Panc1 (cell line): ENCODE results near the gene BIVM. TPM values are rescaled to one million over a fixed set of nuclear protein-coding genes. Genes with fewer than 3 reads are reported as not detected.

Experiments used
- ATAC-seq: fragments of 200-7000 bp; cut with Tn5 transposase; 2 replicates; pipeline ENCODE4 v1.9.1; 2020; ENCODE audit warnings: mild to moderate bottlenecking, moderate library complexity
- BruUV-seq: library from RNA; stranded (reverse); fragments of 400-500 nt; replicated peaks from 2 replicates; lab custom pipeline; 2021; lab: Mats Ljungman, UMichigan
- CTCF ChIA-PET: fragments of 300-600 bp; sonication (Branson Sonifier 250); formaldehyde crosslinking; loops from one replicate; lab custom pipeline; 2022; ENCODE audit warnings: antibody characterized with exemption; lab: Charles Lee
- POLR2A ChIA-PET: fragments of 300-600 bp; sonication (Branson Sonifier 250); formaldehyde crosslinking; loops from one replicate; lab custom pipeline; 2022; ENCODE audit warnings: antibody characterized with exemption; lab: Charles Lee
- DNase-seq: peaks from one replicate; pipeline ENCODE4 v3.0.0-alpha.2; 2010; ENCODE audit warnings: low read depth, low spot score
- H3K27ac ChIP-seq: 2 replicates; pipeline ENCODE4 v1.5.1; 2011; ENCODE audit warnings: mild to moderate bottlenecking, low read length, inconsistent platforms
- H3K27me3 ChIP-seq: fragments of 200-500 bp; sonication (Bioruptor generic); 2 replicates; pipeline ENCODE4 v1.6.0; 2014; ENCODE audit warnings: low read length, inconsistent platforms; ENCODE audit not compliant: control insufficient read depth, insufficient read depth
- H3K36me3 ChIP-seq: fragments of 200-500 bp; sonication (Bioruptor generic); 2 replicates; pipeline ENCODE4 v1.5.1; 2014; ENCODE audit warnings: inconsistent platforms, mild to moderate bottlenecking, low read length, moderate library complexity; ENCODE audit not compliant: control insufficient read depth, insufficient read depth
- H3K4me1 ChIP-seq: 2 replicates; pipeline ENCODE4 v1.5.1; 2011; ENCODE audit warnings: inconsistent platforms, mild to moderate bottlenecking, low read length, moderate library complexity; ENCODE audit not compliant: control insufficient read depth, insufficient read depth
- H3K4me3 ChIP-seq, 2 experiments: 2 replicates each; pipeline ENCODE4 v1.5.1; 2011 to 2012; ENCODE audit warnings: low read depth in 2 of 2, low read length in 2 of 2, mild to moderate bottlenecking in 2 of 2, inconsistent platforms in 1 of 2, moderate library complexity in 1 of 2
- H3K9me3 ChIP-seq: fragments of 200-500 bp; sonication (Bioruptor generic); 2 replicates; pipeline ENCODE4 v1.5.1; 2014; ENCODE audit warnings: low read depth, mild to moderate bottlenecking, inconsistent platforms, low read length, moderate library complexity; ENCODE audit not compliant: control insufficient read depth, insufficient read depth
- POLR2AphosphoS5 ChIP-seq: IDR thresholded peaks from 2 replicates; pipeline ENCODE4 v1.6.1; 2012; ENCODE audit warnings: mild to moderate bottlenecking, low read depth, low read length, moderate library complexity
- SIN3A ChIP-seq: IDR thresholded peaks from 2 replicates; pipeline ENCODE4 v1.6.1; 2012; ENCODE audit warnings: low read depth, mild to moderate bottlenecking, low read length, moderate library complexity, borderline replicate concordance; ENCODE audit not compliant: insufficient read depth
- TCF7L2 ChIP-seq: IDR thresholded peaks from 2 replicates; pipeline ENCODE4 v1.6.1; 2011; ENCODE audit warnings: mild to moderate bottlenecking, low read depth, low read length, inconsistent platforms
- in situ Hi-C: cut with HindIII; loops from 2 replicates; pipeline ENCODE4 v1.10.0; 2016; ENCODE audit warnings: low sequenced_read_pairs, low pct_unique_long_range_greater_than_20kb
- intact Hi-C: fragments of 100-400 bp; cut with micrococcal nuclease; formaldehyde crosslinking; loops from one replicate; pipeline ENCODE4 v1.10.0; 2022; ENCODE audit not compliant: unreplicated experiment
- total RNA-seq: library from RNA; stranded (reverse); gene quantifications from one replicate; pipeline ENCODE4 v1.2.1, GENCODE V29; 2021; ENCODE audit not compliant: unreplicated experiment
- TF ChIP-seq, protein P1 (sequence below), 2 experiments: IDR thresholded peaks; 2 replicates each; pipeline ENCODE4 v1.6.1; 2011 to 2012; ENCODE audit warnings: low read depth in 2 of 2, control low read depth in 1 of 2, low read length in 1 of 2, mild to moderate bottlenecking in 1 of 2, moderate library complexity in 1 of 2; ENCODE audit not compliant: insufficient read depth in 1 of 2
- TF ChIP-seq, protein P2 (sequence below): fragments of 450-650 bp; IDR thresholded peaks from 2 replicates; pipeline ENCODE4 v1.5.1; 2017; ENCODE audit warnings: mild to moderate bottlenecking

Gene BIVM
- total RNA-seq, 1 experiment from 2014 or later = 10.5 TPM

DNA sequence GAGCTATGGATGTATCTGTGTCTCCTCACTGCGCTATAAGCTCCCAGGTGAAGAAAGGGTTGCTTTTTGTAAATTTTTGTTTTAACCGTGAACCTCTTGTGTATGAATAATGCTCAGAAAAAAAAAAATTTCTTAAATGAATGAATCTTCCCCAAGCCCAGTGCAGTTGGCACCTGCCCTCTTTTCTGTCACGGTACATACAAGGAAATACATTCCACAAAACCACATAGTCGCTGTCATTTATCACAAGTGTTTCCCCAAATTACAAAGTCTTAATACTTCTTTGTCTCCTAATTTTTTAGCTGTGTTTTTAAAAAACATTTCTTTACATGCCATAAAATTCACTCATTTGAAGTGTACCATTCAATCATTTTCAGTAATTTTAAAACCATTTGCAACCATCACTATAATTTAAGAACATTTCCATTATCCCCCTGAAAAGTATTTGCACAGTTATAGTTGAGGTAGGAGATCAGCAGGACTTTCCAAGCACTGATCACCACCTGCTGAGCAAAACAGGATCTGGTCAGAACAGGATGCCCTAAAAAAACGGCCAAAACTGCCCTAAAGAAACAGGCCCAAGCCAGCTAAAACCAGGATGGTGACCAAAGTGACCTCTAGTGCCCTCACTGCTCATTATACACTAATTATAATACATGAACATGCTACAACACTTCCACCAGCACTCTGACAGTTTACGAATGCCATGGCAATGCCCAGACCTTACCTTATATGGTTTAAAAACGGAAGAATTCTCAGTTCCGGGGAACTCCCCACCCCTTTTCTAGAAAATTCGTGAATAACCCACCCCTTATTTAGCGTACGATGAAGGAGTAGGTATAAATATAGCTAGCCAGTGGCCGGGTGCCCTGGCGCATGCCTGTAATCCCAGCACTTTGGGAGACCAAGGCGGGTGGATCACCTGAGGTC lies 24.1 kb upstream of the BIVM start:
- H3K27me3 ChIP-seq = no peaks in the 10 kb centered on the region
- DNase-seq (no peak), ATAC-seq (no peak)
- no peaks in the 10 kb centered on the region for H3K9me3 ChIP-seq
- in situ Hi-C loops (no loop called here), intact Hi-C loops (no loop called here)
- no peak overlapping the region for H3K4me3 ChIP-seq
- no TSS peak for BruUV-seq
- H3K27ac ChIP-seq = peak overlapping the region; percentile 87; the same call in 1 of the 2 replicates
- TF ChIP-seq SIN3A = no peak
- TF ChIP-seq, protein P1, sequence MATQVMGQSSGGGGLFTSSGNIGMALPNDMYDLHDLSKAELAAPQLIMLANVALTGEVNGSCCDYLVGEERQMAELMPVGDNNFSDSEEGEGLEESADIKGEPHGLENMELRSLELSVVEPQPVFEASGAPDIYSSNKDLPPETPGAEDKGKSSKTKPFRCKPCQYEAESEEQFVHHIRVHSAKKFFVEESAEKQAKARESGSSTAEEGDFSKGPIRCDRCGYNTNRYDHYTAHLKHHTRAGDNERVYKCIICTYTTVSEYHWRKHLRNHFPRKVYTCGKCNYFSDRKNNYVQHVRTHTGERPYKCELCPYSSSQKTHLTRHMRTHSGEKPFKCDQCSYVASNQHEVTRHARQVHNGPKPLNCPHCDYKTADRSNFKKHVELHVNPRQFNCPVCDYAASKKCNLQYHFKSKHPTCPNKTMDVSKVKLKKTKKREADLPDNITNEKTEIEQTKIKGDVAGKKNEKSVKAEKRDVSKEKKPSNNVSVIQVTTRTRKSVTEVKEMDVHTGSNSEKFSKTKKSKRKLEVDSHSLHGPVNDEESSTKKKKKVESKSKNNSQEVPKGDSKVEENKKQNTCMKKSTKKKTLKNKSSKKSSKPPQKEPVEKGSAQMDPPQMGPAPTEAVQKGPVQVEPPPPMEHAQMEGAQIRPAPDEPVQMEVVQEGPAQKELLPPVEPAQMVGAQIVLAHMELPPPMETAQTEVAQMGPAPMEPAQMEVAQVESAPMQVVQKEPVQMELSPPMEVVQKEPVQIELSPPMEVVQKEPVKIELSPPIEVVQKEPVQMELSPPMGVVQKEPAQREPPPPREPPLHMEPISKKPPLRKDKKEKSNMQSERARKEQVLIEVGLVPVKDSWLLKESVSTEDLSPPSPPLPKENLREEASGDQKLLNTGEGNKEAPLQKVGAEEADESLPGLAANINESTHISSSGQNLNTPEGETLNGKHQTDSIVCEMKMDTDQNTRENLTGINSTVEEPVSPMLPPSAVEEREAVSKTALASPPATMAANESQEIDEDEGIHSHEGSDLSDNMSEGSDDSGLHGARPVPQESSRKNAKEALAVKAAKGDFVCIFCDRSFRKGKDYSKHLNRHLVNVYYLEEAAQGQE (IDR thresholded peaks at IDR 0.05; ENCODE audit: insufficient read depth in 1 of 2, low read depth in 2 of 2, low read length in 1 of 2) = no peak
- no peak for TF ChIP-seq POLR2AphosphoS5
- TF ChIP-seq, protein P2, sequence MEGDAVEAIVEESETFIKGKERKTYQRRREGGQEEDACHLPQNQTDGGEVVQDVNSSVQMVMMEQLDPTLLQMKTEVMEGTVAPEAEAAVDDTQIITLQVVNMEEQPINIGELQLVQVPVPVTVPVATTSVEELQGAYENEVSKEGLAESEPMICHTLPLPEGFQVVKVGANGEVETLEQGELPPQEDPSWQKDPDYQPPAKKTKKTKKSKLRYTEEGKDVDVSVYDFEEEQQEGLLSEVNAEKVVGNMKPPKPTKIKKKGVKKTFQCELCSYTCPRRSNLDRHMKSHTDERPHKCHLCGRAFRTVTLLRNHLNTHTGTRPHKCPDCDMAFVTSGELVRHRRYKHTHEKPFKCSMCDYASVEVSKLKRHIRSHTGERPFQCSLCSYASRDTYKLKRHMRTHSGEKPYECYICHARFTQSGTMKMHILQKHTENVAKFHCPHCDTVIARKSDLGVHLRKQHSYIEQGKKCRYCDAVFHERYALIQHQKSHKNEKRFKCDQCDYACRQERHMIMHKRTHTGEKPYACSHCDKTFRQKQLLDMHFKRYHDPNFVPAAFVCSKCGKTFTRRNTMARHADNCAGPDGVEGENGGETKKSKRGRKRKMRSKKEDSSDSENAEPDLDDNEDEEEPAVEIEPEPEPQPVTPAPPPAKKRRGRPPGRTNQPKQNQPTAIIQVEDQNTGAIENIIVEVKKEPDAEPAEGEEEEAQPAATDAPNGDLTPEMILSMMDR = no peak
- TF ChIP-seq TCF7L2 = no peak
- CTCF ChIA-PET = no interaction called here
- H3K4me1 ChIP-seq = no peaks in the 10 kb centered on the region; the same call in 1 of the 2 replicates
- POLR2A ChIA-PET = no interaction called here
- no peaks in the 10 kb centered on the region; the same call in 1 of the 2 replicates for H3K36me3 ChIP-seq

DNA sequence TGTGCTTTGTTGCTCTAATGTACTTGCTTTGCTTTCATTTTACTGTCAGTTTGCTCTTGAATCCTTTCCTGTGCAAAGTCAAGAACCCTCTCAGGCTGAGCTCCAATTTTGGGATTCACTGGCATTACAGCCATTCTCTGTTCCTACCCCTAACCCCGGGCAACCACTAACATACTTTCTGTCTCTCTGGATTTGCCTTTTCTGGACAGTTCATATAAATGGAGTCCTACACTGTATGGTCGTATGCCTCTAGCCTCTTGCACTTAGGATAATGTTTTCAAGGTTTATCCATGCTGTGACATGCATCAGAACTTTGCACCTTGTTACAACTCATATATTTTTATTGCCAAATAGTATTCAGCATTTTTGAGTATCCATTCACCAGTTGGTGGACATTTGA lies 22.6 kb upstream of the BIVM start:
- H3K36me3 ChIP-seq = no peaks in the 10 kb centered on the region; the same call in 1 of the 2 replicates
- ChIA-PET CTCF (no interaction called here), POLR2A (interaction anchor here (0.7 kb wide), 1 partner anchor 306 kb away, joined by 3 read pairs; no protein-coding TSS in a partner anchor)
- in situ Hi-C loops = no loop called here
- no peaks in the 10 kb centered on the region for H3K27me3 ChIP-seq
- H3K4me1 ChIP-seq = no peaks in the 10 kb centered on the region; the same call in 1 of the 2 replicates
- TF ChIP-seq, protein P2 = no peak
- TF ChIP-seq, protein P1 (IDR thresholded peaks at IDR 0.05; ENCODE audit: insufficient read depth in 1 of 2, low read depth in 2 of 2, low read length in 1 of 2) = no peak
- TF ChIP-seq SIN3A (no peak), POLR2AphosphoS5 (no peak), TCF7L2 (no peak)
- DNase-seq (no peak), ATAC-seq (no peak)
- H3K9me3 ChIP-seq = no peaks in the 10 kb centered on the region
- H3K27ac ChIP-seq = no peak overlapping the region
- BruUV-seq = no TSS peak
- H3K4me3 ChIP-seq = no peak overlapping the region
- intact Hi-C loops = no loop called here
